ENCODE results near the gene STARD9. TPM values are rescaled to one million over a fixed set of nuclear protein-coding genes. Genes with fewer than 3 reads are reported as not detected.

STARD9 gene
- total and polyA plus RNA-seq, 10 of the 15 experiments (the other 5 are each of a cell fraction or from before 2014, with no cell fraction given): 0.58 to 11.5 (median 6.1) TPM

DNA sequence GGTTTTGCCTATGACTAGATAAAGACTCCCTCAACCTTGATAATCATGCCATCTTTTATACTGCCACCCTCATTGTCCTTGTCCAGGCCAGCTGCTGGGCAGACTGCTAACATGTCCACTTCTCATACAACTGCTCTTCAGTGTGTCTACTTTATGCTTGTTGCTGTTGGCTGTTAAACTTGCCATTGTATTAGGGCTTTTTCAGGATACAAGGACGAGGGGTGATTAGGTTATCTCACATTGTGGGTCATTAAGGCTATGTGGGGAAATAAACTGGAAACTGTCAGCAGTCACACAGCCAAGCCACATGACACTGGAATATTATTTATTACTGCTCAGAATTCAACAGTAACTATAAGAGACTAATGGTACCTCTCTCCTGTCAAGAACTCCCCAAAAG, 36.1 kb downstream of the STARD9 start (continued):
- no peak for TF ChIP-seq NR2C1 (IDR thresholded peaks at IDR 0.05)

DNA sequence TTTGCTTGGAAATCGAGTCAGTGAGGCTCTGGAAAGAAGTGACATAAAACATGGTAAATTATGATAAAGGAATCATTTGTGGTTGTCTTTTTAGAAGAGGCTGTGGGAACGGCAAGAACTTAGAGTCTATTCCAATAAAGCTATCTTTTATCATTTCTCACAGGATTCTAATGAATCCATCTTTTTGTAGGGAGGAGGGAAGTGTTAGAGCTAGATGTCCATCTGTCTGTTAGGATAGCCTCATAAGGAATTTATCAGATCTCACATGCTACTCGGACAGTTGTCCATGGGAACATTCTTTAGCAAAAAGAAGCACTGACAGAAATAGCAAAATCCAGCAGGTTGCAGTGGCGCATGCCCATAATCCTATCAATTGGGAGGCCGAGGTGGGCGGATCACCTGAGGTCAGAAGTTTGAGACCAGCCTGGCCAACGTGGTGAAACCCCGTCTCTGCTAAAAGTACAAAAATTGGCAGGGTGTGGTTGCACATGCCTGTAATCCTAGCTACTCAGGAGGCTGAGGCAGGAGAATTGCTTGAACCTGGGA, 37.0 kb downstream of the STARD9 start:
- no TSS peak for BruUV-seq (replicated peaks)
- H3K4me1 ChIP-seq (ENCODE audit: control insufficient read depth, insufficient read depth, low read length): peaks cover 17% of the 10 kb centered on the region
- SMC1A ChIA-PET (ENCODE audit: uncharacterized antibody, unreplicated experiment): interaction anchor here (1.0 kb wide), 1 partner anchor 10 kb away, joined by 3 read pairs; no protein-coding TSS in a partner anchor
- no peaks in the 10 kb centered on the region; the same call in 1 of the 2 replicates for H3K79me2 ChIP-seq (ENCODE audit: control insufficient read depth, insufficient read depth, low read length)
- no peaks in the 10 kb centered on the region for H3K27me3 ChIP-seq (replicated peaks in 1 of 2; ENCODE audit: control insufficient read depth in 2 of 2, insufficient read depth in 2 of 2, low read length in 1 of 2)
- H3K4me2 ChIP-seq (ENCODE audit: control insufficient read depth, insufficient read depth): no peak overlapping the region
- H3K36me3 ChIP-seq (ENCODE audit: control insufficient read depth in 2 of 2, insufficient read depth in 2 of 2, low read length in 1 of 2): no peaks in the 10 kb centered on the region
- H3K9me3 ChIP-seq (replicated peaks; ENCODE audit: control insufficient read depth, insufficient read depth, low read length): no peaks in the 10 kb centered on the region
- RAD21 ChIA-PET (ENCODE audit: unreplicated experiment): no interaction called here
- no peaks in the 10 kb centered on the region for H4K20me1 ChIP-seq (ENCODE audit: control insufficient read depth, insufficient read depth)
- in situ Hi-C loops (cut with MboI) (no loop called here), intact Hi-C loops (cut with micrococcal nuclease; ENCODE audit: unreplicated experiment) (no loop called here)
- CTCF ChIA-PET: no interaction called here
- DNase-seq (ENCODE audit: low read depth, low spot score) (no peak), ATAC-seq (no peak), FAIRE-seq (no peak)
- no peak overlapping the region for H2AFZ ChIP-seq (ENCODE audit: control insufficient read depth, low read depth, low read length)
- H3K27ac ChIP-seq (ENCODE audit: control insufficient read depth, insufficient read depth): no peak overlapping the region
- H3K9ac ChIP-seq (ENCODE audit: control insufficient read depth, insufficient read depth, low read length): no peak overlapping the region
- POLR2A ChIA-PET: interaction anchor here (0.8 kb wide), 1 partner anchor 60 kb away, joined by 3 read pairs; no protein-coding TSS in a partner anchor
- 87% methylated on average over 8 of the region's 8 CpGs for WGBS (ENCODE audit: insufficient coverage, insufficient replicate concordance, low lambda C conversion rate, missing lambda C conversion rate)
- no peak overlapping the region for H3K4me3 ChIP-seq
- TF ChIP-seq CEBPB (IDR thresholded peaks at IDR 0.05; ENCODE audit: borderline replicate concordance in 1 of 2, low read depth in 2 of 2, low read length in 2 of 2) (no peak), SMC3 (IDR thresholded peaks at IDR 0.05; ENCODE audit: borderline replicate concordance, low read length) (no peak), RELA (IDR thresholded peaks at IDR 0.05; ENCODE audit: borderline replicate concordance, partially characterized antibody) (no peak), ZSCAN29 (IDR thresholded peaks at IDR 0.05) (no peak), MEF2A (IDR thresholded peaks at IDR 0.05; ENCODE audit: insufficient read depth, low read depth, low read length) (no peak), BCL11A (IDR thresholded peaks at IDR 0.05; ENCODE audit: low read depth, low read length) (no peak), RBBP5 (conservative IDR thresholded peaks at IDR 0.05) (no peak), ZNF217 (IDR thresholded peaks at IDR 0.05) (no peak), ZNF207 (IDR thresholded peaks at IDR 0.05; ENCODE audit: borderline replicate concordance) (no peak), SUPT20H (IDR thresholded peaks at IDR 0.05; ENCODE audit: borderline replicate concordance, control insufficient read depth, low read depth, low read length) (no peak), FOXK2 (IDR thresholded peaks at IDR 0.05) (no peak), NR2F1 (conservative IDR thresholded peaks at IDR 0.05) (no peak), JUNB (IDR thresholded peaks at IDR 0.05) (no peak), POLR2AphosphoS5 (IDR thresholded peaks at IDR 0.05; ENCODE audit: low read length) (no peak), CBX3 (IDR thresholded peaks at IDR 0.05; ENCODE audit: borderline replicate concordance, low read depth) (no peak), PAX5 (IDR thresholded peaks at IDR 0.05; ENCODE audit: borderline replicate concordance, low read depth, low read length) (no peak), POLR2A (IDR thresholded peaks at IDR 0.05; ENCODE audit: low read depth, low read length) (no peak)
- TF ChIP-seq, protein P1, sequence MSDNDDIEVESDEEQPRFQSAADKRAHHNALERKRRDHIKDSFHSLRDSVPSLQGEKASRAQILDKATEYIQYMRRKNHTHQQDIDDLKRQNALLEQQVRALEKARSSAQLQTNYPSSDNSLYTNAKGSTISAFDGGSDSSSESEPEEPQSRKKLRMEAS (IDR thresholded peaks at IDR 0.05; ENCODE audit: low read depth, low read length): no peak
- TF ChIP-seq, protein P2, sequence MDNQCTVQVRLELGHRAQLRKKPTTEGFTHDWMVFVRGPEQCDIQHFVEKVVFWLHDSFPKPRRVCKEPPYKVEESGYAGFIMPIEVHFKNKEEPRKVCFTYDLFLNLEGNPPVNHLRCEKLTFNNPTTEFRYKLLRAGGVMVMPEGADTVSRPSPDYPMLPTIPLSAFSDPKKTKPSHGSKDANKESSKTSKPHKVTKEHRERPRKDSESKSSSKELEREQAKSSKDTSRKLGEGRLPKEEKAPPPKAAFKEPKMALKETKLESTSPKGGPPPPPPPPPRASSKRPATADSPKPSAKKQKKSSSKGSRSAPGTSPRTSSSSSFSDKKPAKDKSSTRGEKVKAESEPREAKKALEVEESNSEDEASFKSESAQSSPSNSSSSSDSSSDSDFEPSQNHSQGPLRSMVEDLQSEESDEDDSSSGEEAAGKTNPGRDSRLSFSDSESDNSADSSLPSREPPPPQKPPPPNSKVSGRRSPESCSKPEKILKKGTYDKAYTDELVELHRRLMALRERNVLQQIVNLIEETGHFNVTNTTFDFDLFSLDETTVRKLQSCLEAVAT (IDR thresholded peaks at IDR 0.05): no peak

Data from GM12878 (cell line).